T-helper 1 cell treated with Interleukin-12 subunit alpha and Interleukin-12 subunit beta and Interleukin-4 antibody, amounts not matched to agents 30 ng/mL and 1 ng/mL, for 36 hours (primary cell): ENCODE data around the gene SLC30A5. TPM values are rescaled to one million over a fixed set of nuclear protein-coding genes. Genes with fewer than 3 reads are reported as not detected.

ENCODE experiments used
- intact Hi-C: fragments of 100-400 bp; cut with micrococcal nuclease; formaldehyde crosslinking; loops from one replicate; pipeline ENCODE4 v1.15.1; 2024
- total RNA-seq: library from RNA; stranded (reverse); gene quantifications from 2 replicates; pipeline ENCODE4 v1.2.3, GENCODE V29; 2022

Gene SLC30A5
- total RNA-seq, 1 donor from 2014 or later, result 44.9 TPM

DNA sequence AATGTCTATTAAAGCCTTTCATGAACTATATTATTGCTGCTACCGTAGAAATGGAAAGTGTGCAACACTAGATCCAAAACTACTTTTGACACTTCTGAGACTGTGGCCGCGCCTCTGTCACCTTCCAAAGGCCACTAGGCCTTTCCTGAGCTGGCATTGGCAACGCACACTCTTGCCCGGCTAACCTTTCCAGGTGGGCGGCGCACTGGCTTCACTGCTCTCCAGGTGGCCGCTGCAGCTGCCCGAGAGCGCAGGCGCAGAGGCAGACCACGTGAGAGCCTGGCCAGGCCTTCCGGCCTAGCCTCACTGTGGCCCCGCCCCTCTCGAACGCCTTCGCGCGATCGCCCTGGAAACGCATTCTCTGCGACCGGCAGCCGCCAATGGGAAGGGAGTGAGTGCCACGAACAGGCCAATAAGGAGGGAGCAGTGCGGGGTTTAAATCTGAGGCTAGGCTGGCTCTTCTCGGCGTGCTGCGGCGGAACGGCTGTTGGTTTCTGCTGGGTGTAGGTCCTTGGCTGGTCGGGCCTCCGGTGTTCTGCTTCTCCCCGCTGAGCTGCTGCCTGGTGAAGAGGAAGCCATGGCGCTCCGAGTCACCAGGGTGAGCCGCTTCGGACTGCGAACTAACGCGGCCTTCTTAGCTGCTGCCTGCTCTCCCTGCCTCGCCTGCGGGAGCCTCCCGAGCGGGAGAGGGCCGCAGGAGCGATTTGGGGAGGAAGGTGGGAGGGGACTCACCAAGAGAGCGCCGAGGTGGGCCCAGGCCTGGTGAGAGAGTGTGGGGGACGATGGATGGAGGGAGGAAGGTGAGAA, 73.1 kb downstream of the SLC30A5 start, which contains the start of gene CCNB1:
Gene CCNB1, plus strand, starts transcription at position 465 of the 807 bp plus-strand sequence. Its CDS starts 113 bp downstream, at position 578.
- intact Hi-C loops, result loop anchor here (1.0 to 5.0 kb wide), 9 partner anchors 8 to 950 kb away; partner anchors contain the start of genes AK6, CDK7, CENPH and PIK3R1

DNA sequence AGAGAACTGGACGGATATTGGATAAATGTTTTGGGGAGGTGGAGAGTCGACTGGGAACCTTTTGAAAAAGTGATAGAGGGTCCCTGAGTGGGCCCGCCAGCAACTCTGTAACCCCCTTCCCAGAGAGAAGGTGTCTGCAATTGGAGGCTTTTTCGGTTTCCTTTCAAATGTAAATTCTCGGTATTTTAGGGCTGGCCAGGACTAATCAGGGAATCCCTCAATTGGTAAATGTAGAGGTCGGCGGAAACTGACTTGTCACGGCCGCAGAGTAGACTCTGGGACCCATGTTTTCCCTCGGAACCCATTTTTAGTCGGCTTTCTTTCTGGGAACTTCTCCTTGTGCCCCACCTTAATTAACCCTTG, 73.7 kb downstream of the SLC30A5 start:
- intact Hi-C loops, result loop anchor here (1.0 to 5.0 kb wide), 8 partner anchors 8 to 950 kb away; partner anchors contain the start of genes CDK7, CENPH and PIK3R1

DNA sequence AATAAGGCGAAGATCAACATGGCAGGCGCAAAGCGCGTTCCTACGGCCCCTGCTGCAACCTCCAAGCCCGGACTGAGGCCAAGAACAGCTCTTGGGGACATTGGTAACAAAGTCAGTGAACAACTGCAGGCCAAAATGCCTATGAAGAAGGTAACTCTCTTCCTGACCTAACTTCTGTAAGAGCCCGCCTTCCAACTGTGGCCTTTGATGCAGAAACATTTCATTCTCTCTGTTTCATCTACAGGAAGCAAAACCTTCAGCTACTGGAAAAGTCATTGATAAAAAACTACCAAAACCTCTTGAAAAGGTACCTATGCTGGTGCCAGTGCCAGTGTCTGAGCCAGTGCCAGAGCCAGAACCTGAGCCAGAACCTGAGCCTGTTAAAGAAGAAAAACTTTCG, 74.1 kb downstream of the SLC30A5 start:
- intact Hi-C loops, result loop anchor here (1.0 to 5.0 kb wide), 8 partner anchors 7 to 951 kb away; partner anchors contain the start of genes CDK7, CENPH and PIK3R1

DNA sequence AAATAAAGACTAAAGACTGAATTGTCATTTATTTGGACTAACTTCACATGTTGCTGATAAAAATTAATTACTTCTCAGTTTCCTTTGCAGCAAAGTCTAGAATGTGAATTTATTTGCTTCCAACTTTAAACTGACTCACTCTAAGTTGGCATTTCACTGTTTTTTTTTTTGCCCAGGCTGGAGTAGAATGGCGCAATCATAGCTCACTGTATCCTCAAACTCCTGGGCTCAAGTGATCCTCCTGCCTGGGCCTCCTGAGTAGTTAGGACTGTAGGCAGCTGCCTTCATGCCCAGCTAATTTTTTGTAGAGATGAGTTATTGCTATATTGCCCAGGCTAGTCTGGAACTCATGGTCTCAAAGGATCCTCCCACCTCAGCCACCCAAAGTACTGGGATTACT, 76.7 kb downstream of the SLC30A5 start:
- intact Hi-C loops, result no loop called here

DNA sequence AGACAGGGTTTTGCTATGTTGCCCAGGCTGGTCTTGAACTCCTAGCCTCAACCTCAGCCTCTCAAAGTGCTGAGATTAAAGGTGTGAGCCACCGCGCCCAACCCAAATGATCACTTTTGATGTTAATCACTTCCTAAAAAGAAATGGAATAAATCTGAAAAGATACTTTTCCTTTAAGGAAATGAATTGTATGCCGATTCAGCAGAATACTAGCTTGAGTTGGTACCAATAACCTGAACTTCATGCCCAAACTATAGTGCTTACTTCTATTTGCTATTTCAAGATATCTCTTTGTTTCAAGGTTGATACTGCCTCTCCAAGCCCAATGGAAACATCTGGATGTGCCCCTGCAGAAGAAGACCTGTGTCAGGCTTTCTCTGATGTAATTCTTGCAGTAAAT, 77.2 kb downstream of the SLC30A5 start:
- intact Hi-C loops, result no loop called here

Other genes starting within 250 kb of the SLC30A5 start
- gene CCNB1, start 73.1 kb downstream of the SLC30A5 start, total RNA-seq, result 113 and 119 TPM in 2 replicates
- 18.5 and 19.6 TPM in 2 replicates for gene CENPH, start 95.6 kb downstream of the SLC30A5 start, total RNA-seq
- 31.5 and 32.4 TPM in 2 replicates for gene CDK7, start 140.9 kb downstream of the SLC30A5 start, total RNA-seq
- 10.1 and 10.7 TPM in 2 replicates for gene CCDC125, start 238.8 kb downstream of the SLC30A5 start, total RNA-seq